Naive B cell (primary cell): ENCODE results near the gene SERPINC1. TPM values are rescaled to one million over a fixed set of nuclear protein-coding genes. Genes with fewer than 3 reads are reported as not detected.

Experiments
- ATAC-seq, 2 donors: fragments of 150-1000 bp; cut with Tn5 transposase; 2 replicates each; pipeline ENCODE4 v1.10.0; 2021; ENCODE audit warnings: low read depth in 2 of 2, mild to moderate bottlenecking in 2 of 2, moderate library complexity in 2 of 2
- DNase-seq: peaks from one replicate; pipeline ENCODE4 v3.0.0; 2022
- H3K27ac Mint-ChIP-seq, 6 donors: one replicate each; pipeline ENCODE4 v1.8.0; 2020 to 2022; ENCODE audit warnings: mild to moderate bottlenecking in 6 of 6, mixed read lengths in 6 of 6, moderate library complexity in 5 of 6, inconsistent platforms in 2 of 6
- H3K27me3 Mint-ChIP-seq, 3 donors: one replicate each; pipeline ENCODE4 v1.8.0; 2021 to 2022; ENCODE audit warnings: mixed read lengths in 3 of 3, mild to moderate bottlenecking in 1 of 3
- H3K36me3 Mint-ChIP-seq, 2 donors: one replicate each; pipeline ENCODE4 v1.8.0; 2020 to 2022; ENCODE audit warnings: mixed read lengths in 2 of 2, inconsistent platforms in 1 of 2, mild to moderate bottlenecking in 1 of 2
- H3K4me1 Mint-ChIP-seq, 3 donors: one replicate each; pipeline ENCODE4 v1.8.0; 2020 to 2022; ENCODE audit warnings: mixed read lengths in 3 of 3, inconsistent platforms in 1 of 3, mild to moderate bottlenecking in 1 of 3, moderate library complexity in 1 of 3
- H3K4me3 Mint-ChIP-seq, 8 donors: one replicate each; pipeline ENCODE4 v1.8.0; 2020 to 2022; ENCODE audit warnings: mild to moderate bottlenecking in 8 of 8, mixed read lengths in 8 of 8, moderate library complexity in 8 of 8, inconsistent platforms in 2 of 8
- H3K9me3 Mint-ChIP-seq, 7 donors: one replicate each; pipeline ENCODE4 v1.8.0; 2020 to 2022; ENCODE audit warnings: mixed read lengths in 7 of 7, mild to moderate bottlenecking in 5 of 7, inconsistent platforms in 2 of 7, moderate library complexity in 1 of 7
- polyA plus RNA-seq, 6 donors: library from polyadenylated mRNA; unstranded; fragments of 300-500 nt; fragmentation: Illumina TruSeq; gene quantifications; one replicate each; pipeline ENCODE4 v1.2.3, GENCODE V29; 2021; ENCODE audit warnings: low read depth in 6 of 6

Gene SERPINC1
- polyA plus RNA-seq, 6 donors from 2014 or later, result 0.29 TPM; not detected in 5

DNA sequence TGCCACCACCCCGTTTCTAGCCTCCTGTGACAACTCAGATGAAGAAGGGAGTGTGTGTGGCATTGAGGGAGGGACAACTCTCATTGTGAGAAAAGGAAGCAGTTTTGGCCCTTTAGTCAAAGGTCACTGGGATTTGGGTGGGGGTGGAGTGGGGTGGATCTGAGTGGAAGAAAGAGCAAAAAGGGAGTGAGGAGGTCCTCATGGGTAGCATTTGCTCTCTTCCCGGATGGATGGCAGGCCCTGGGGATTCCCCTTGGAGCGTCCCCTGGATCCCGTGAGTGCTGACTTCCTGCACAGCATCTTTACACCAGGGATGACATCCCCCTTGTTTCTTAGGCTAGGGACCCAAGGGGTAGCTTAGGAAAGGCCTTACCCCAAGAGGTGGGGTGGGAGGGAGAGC lies 460 bp downstream of the SERPINC1 start:
- ATAC-seq, result no peak

DNA sequence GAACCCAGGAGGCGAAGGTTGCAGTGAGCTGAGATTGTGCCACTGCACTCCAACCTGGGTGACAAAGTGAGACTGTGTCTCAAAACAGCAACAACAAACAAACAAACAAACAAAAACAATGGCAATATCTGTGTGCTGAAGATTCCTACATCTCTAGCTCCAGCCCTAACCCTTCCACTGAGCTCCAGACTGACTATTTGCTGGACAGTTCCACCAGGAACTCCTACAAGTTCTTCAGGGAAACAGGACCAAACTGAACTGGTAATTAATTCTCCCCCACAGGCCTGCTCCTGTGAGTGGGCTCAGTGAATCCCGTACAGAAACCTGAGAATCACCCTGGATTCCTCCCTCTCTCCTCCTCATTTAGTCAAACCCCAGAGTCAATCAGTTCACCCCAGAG lies 1.5 kb downstream of the SERPINC1 start:
- ATAC-seq, result no peak
- Mint-ChIP-seq H3K27me3 (no peaks in the 10 kb centered on the region), H3K27ac (no peak overlapping the region), H3K4me1 (peaks cover 0 to 6% (median 0%) of the 10 kb centered on the region in 3 donors), H3K4me3 (no peak overlapping the region), H3K36me3 (no peaks in the 10 kb centered on the region), H3K9me3 (no peaks in the 10 kb centered on the region)
- no peak for DNase-seq

More for the DNA sequence above, 460 bp downstream of the SERPINC1 start:
- H3K27me3 Mint-ChIP-seq, result no peaks in the 10 kb centered on the region
- H3K4me3 Mint-ChIP-seq, result peak overlapping the region in 1 of 8 donors; percentile 12
- H3K27ac Mint-ChIP-seq, result peak overlapping the region in 2 of 6 donors; percentile 33 to 59
- DNase-seq, result no peak
- no peaks in the 10 kb centered on the region for H3K9me3 Mint-ChIP-seq
- H3K36me3 Mint-ChIP-seq, result no peaks in the 10 kb centered on the region
- peaks cover 0 to 6% (median 0%) of the 10 kb centered on the region in 3 donors for H3K4me1 Mint-ChIP-seq

DNA sequence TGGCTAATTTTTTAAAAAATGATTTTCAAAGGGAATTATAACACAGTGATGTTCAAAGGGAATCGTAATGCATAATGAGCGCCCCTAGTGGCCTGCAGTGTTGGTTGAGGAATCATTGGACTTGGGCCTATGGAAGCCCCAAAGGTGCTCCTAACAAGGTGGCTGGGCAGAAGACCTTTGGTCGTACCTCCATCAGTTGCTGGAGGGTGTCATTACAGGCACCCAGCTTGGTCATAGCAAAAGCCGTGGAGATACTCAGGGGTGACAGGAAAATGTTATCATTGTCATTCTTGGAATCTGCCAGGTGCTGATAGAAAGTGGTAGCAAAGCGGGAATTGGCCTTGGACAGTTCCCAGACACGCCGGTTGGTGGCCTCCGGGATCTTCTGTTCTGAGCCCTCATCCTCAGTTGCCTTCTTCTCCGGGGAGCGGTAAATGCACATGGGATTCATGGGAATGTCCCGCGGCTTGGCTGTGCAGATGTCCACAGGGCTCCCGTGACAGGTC lies 2.7 kb downstream of the SERPINC1 start:
- Mint-ChIP-seq H3K36me3 (peaks cover 4 to 6% of the 10 kb centered on the region in 2 donors), H3K4me3 (no peak overlapping the region), H3K27ac (no peak overlapping the region), H3K27me3 (no peaks in the 10 kb centered on the region), H3K4me1 (peaks cover 0 to 6% (median 0%) of the 10 kb centered on the region in 3 donors), H3K9me3 (no peaks in the 10 kb centered on the region)
- DNase-seq (no peak), ATAC-seq (no peak)

- ATAC-seq (no peak), DNase-seq (no peak)
- Mint-ChIP-seq H3K27ac (no peak overlapping the region), H3K4me1 (peaks cover 0 to 6% (median 0%) of the 10 kb centered on the region in 3 donors), H3K9me3 (no peaks in the 10 kb centered on the region), H3K27me3 (no peaks in the 10 kb centered on the region), H3K36me3 (peaks cover 8 to 14% of the 10 kb centered on the region in 2 donors), H3K4me3 (no peak overlapping the region)
Observed at GRCh38 chr1:173913111-173913510, 4.0 kb downstream of the SERPINC1 start.

DNA sequence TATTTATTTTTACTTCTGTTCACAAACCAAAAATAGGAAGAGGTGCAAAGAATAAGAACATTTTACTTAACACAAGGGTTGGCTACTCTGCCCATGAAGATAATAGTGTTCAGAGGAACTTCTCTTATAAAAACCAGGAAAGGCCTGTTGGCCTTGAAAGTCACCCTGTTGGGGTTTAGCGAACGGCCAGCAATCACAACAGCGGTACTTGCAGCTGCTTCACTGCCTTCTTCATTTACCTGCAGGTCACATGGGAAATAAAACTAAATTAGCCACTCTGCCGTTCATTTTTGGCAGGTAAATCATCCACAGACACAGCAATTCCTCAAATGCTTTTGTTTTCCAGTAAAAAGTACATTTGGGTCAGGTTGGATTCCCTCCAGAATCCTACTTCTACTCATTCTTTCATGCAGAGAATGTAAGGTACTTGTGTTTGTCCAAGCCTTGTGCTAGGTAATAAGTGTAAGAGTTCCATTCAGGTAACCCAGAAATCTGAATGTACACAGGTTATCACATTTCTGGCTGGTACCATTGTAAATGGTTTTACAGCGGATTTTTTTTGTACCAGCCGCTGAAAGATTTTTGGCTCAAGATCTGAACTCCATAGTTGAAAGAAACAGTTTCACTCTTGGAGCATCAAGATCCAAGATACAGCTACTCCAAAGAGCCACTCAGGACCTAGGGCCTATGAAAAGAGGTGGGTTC lies 13.1 kb downstream of the SERPINC1 start:
- ATAC-seq (no peak), DNase-seq (no peak)
- no peaks in the 10 kb centered on the region for H3K27me3 Mint-ChIP-seq
- H3K27ac Mint-ChIP-seq, result peak overlapping the region in 2 of 6 donors; percentile 28 to 70
- H3K4me3 Mint-ChIP-seq, result no peak overlapping the region
- H3K9me3 Mint-ChIP-seq, result peaks cover 0 to 2% (median 0%) of the 10 kb centered on the region in 7 donors
- H3K4me1 Mint-ChIP-seq, result peaks cover 0 to 17% (median 0%) of the 10 kb centered on the region in 3 donors
- peaks cover 18 to 19% of the 10 kb centered on the region in 2 donors for H3K36me3 Mint-ChIP-seq

- no peak for DNase-seq
- peaks cover 0 to 21% (median 12%) of the 10 kb centered on the region in 3 donors for H3K4me1 Mint-ChIP-seq
- no peak overlapping the region for H3K27ac Mint-ChIP-seq
- H3K9me3 Mint-ChIP-seq, result peaks cover 0 to 2% (median 0%) of the 10 kb centered on the region in 7 donors
- no peaks in the 10 kb centered on the region for H3K27me3 Mint-ChIP-seq
- no peak for ATAC-seq
- H3K4me3 Mint-ChIP-seq, result no peak overlapping the region
- H3K36me3 Mint-ChIP-seq, result peaks cover 12% of the 10 kb centered on the region in 2 donors
Observed at GRCh38 chr1:173900992-173901391, 16.1 kb downstream of the SERPINC1 start.

DNA sequence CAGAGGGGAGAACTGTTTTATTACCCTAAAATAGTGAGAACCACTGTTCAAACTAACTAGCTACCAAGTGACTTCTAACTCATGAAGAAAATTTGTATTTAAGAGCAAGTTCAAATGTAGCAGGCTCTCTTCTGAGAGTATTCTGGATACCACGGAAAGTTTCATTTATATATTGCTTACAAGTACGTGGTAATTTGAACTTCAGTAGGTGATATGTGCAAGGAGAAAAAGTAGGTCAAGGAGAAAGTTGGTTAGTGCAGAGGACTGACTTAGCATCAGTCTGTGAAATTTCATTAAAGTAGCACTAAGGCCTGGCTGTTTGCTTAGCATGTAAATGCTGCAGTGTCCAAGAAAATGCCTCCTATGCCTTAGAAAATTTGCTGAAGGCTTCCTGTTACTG lies 16.7 kb downstream of the SERPINC1 start:
- no peaks in the 10 kb centered on the region for H3K9me3 Mint-ChIP-seq
- ATAC-seq, result no peak
- DNase-seq, result no peak
- peaks cover 7 to 9% of the 10 kb centered on the region in 2 donors for H3K36me3 Mint-ChIP-seq
- H3K4me3 Mint-ChIP-seq, result no peak overlapping the region
- no peak overlapping the region for H3K27ac Mint-ChIP-seq
- H3K4me1 Mint-ChIP-seq, result peaks cover 0 to 23% (median 18%) of the 10 kb centered on the region in 3 donors
- no peaks in the 10 kb centered on the region for H3K27me3 Mint-ChIP-seq

DNA sequence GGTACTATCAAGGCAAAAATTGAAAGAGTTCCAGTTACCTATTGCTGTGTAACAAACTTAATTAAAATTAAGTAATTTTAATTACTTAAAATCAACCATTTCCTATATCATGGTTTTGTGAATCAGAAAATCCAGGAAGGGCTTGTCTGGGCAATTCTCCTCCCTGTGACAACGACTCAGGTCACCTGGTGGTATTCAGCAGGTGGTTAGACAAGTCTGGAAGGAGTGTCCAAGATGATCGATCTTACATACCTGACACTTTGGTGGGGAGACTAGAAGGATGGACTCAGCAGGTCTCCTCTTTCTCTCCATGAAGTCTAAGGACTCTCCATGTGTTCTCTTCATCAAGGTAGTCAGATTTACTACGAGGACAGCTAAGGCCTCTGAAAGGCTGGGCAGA lies 22.9 kb downstream of the SERPINC1 start:
- H3K27me3 Mint-ChIP-seq, result no peaks in the 10 kb centered on the region
- peaks cover 0 to 12% of the 10 kb centered on the region in 2 donors for H3K36me3 Mint-ChIP-seq
- no peaks in the 10 kb centered on the region for H3K9me3 Mint-ChIP-seq
- no peak overlapping the region for H3K27ac Mint-ChIP-seq
- H3K4me3 Mint-ChIP-seq, result no peak overlapping the region
- ATAC-seq, result no peak
- H3K4me1 Mint-ChIP-seq, result peaks cover 4 to 27% (median 25%) of the 10 kb centered on the region in 3 donors
- no peak for DNase-seq

DNA sequence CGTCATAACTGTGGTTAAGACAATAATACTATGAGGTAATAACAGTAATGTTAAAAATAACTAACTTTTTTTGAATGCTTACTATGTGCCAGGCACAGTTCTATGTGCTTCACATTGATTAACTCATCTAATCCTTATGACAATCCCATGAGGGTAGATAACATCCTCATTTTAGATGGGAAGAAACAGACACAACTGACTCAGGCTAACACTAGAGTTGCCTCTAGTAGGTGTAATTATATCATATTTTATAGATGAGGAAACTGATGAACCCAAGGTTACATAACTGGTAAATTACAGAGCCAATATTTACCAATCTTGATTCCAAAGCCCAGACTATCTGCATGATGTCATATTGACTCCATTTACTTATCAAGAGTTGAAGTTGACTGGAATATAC lies 23.5 kb downstream of the SERPINC1 start:
- H3K27me3 Mint-ChIP-seq, result no peaks in the 10 kb centered on the region
- peaks cover 4 to 27% (median 25%) of the 10 kb centered on the region in 3 donors for H3K4me1 Mint-ChIP-seq
- peaks cover 0 to 15% of the 10 kb centered on the region in 2 donors for H3K36me3 Mint-ChIP-seq
- H3K27ac Mint-ChIP-seq, result no peak overlapping the region
- H3K9me3 Mint-ChIP-seq, result no peaks in the 10 kb centered on the region
- ATAC-seq (no peak), DNase-seq (no peak)
- H3K4me3 Mint-ChIP-seq, result no peak overlapping the region

DNA sequence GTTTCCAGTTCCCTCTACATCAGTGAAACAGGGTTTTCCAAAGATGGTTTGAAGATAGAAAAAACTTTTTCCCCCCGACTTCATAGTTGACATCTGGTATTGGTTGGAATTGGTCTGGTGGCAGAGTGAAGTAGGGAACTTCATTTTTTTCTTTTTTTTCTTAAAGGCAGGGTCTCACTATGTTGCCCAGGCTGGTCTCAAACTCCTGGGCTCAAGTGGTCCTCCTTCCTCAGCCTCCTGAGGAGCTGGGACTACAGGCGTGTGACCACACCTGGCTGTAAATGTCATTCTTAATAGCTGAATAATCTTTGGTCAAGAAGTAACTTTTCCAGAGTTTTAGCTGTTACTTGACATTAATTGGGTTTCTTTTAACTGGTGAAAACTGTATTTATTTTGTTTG lies 27.2 kb downstream of the SERPINC1 start:
- Mint-ChIP-seq H3K27ac (no peak overlapping the region), H3K27me3 (no peaks in the 10 kb centered on the region), H3K4me3 (peak overlapping the region in 1 of 8 donors; percentile 33), H3K9me3 (no peaks in the 10 kb centered on the region), H3K36me3 (peaks cover 23 to 43% of the 10 kb centered on the region in 2 donors), H3K4me1 (peaks cover 5 to 15% (median 13%) of the 10 kb centered on the region in 3 donors)
- no peak for ATAC-seq
- no peak for DNase-seq

GRCh38 chr1:173888749-173889148 lies 28.4 kb downstream of the SERPINC1 start:
- H3K4me1 Mint-ChIP-seq, result peaks cover 5 to 15% (median 13%) of the 10 kb centered on the region in 3 donors
- no peak overlapping the region for H3K27ac Mint-ChIP-seq
- ATAC-seq (no peak), DNase-seq (no peak)
- H3K27me3 Mint-ChIP-seq, result no peaks in the 10 kb centered on the region
- H3K9me3 Mint-ChIP-seq, result no peaks in the 10 kb centered on the region
- H3K36me3 Mint-ChIP-seq, result peaks cover 23 to 37% of the 10 kb centered on the region in 2 donors
- no peak overlapping the region for H3K4me3 Mint-ChIP-seq

DNA sequence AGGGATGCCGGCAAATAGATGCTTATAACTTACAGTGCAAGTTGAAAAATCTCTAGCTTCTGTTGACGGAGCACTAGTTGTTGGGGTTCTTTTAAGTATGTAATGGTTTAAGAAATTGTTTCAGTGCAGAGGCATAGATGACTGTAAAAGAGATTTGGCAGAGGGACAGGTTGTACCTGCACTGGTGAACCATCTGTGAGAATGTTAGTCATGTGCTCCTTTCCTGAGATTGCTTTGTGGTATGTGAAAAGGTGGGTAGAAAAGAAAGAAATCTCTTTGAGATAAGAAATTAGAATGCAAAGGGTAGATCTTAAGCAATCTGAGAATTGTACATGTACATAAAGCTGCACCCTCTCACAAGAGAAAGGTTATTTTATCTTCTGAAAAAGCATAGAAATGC lies 29.5 kb downstream of the SERPINC1 start:
- H3K9me3 Mint-ChIP-seq, result no peaks in the 10 kb centered on the region
- DNase-seq (no peak), ATAC-seq (no peak)
- H3K27ac Mint-ChIP-seq, result no peak overlapping the region
- H3K36me3 Mint-ChIP-seq, result peaks cover 23 to 33% of the 10 kb centered on the region in 2 donors
- no peak overlapping the region for H3K4me3 Mint-ChIP-seq
- peaks cover 5 to 15% (median 13%) of the 10 kb centered on the region in 3 donors for H3K4me1 Mint-ChIP-seq
- no peaks in the 10 kb centered on the region for H3K27me3 Mint-ChIP-seq

DNA sequence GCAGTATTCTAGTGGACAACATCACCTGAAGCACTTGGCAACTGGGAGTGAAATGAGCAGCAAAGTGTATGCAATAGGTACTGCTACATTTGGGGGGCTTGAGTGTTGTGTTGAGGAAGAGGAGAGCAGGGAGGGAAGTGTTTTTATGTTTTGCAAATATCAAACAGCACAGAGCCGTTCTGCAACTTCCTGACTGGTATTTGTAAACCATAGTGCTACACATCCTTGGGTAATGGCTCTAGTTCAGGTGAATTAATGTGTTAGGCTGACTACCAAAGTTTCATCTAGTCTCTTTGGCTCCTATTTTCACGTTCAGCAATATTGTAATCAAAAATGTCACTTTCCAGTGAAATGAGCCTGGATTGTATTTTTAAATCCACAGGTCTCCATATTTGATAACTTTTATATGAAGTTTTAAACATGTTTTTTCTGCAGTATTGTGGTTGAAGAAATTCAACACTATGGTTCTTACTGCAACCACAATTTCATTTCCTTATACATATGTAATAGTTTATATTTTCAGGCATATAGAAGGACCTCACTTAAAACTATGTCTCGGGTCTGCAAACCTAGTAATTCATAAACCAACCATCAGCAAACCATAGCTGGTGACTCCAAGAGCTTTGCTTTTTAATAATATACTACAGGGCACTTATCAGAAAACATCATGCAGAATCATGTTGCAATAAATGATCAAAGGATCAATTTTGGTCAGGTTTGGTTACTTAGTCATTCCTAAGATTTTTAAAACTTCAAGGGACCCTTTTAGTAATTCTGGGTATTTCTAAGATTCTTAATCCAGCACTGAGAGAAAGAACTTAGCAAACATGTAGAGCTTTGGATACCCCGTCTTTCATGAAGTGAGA lies 30.1 kb downstream of the SERPINC1 start:
- Mint-ChIP-seq H3K36me3 (peaks cover 23 to 33% of the 10 kb centered on the region in 2 donors), H3K4me3 (no peak overlapping the region), H3K4me1 (peaks cover 5 to 15% (median 10%) of the 10 kb centered on the region in 3 donors), H3K27ac (no peak overlapping the region), H3K9me3 (no peaks in the 10 kb centered on the region), H3K27me3 (no peaks in the 10 kb centered on the region)
- no peak for ATAC-seq
- no peak for DNase-seq
